ENCODE results near the gene PHLDA3. TPM values are rescaled to one million over a fixed set of nuclear protein-coding genes. Genes with fewer than 3 reads are reported as not detected.

PHLDA3 gene
- total and polyA plus RNA-seq, 3 experiments from 2014 or later = 1.0 to 22.7 (median 18.6) TPM

- ChIA-PET POLR2A (interaction anchor here (1.0 to 2.4 kb wide), 2 partner anchors 25 to 323 kb away, joined by 3 to 14 read pairs; no protein-coding TSS in a partner anchor), CTCF (interaction anchor here (1.2 to 19.3 kb wide), 6 partner anchors 9 to 321 kb away, joined by 3 to 406 read pairs (median 4); no protein-coding TSS in a partner anchor)
- H3K27me3 ChIP-seq (ENCODE audit: insufficient read depth, low read length, poor library complexity, severe bottlenecking) = no peaks in the 10 kb centered on the region
- no peaks in the 10 kb centered on the region for H3K36me3 ChIP-seq (ENCODE audit: insufficient read depth, low read length)
- Mint-ChIP-seq H3K36me3 (peaks cover 0 to 6% (median 0%) of the 10 kb centered on the region in 3 donors), H3K27ac (peak within 1 kb of the TSS; percentile 84 to 95 (median 92)), H3K27me3 (no peaks in the 10 kb centered on the region), H3K4me1 (peaks cover 35 to 50% (median 46%) of the 10 kb centered on the region in 3 donors), H3K9me3 (no peaks in the 10 kb centered on the region), H3K4me3 (peak within 1 kb of the TSS; percentile 83 to 94 (median 87))
- peak; percentile 62 to 88 (median 77) for DNase-seq
- H3K4me3 ChIP-seq (ENCODE audit: low read length) = peak within 1 kb of the TSS; percentile 76
- H3K4me1 ChIP-seq (ENCODE audit: insufficient read depth, low read length) = peaks cover 25% of the 10 kb centered on the region
- H3K27ac ChIP-seq (ENCODE audit: low read depth, low read length) = peak within 1 kb of the TSS; percentile 78
- H3K9me3 ChIP-seq (ENCODE audit: low read length) = no peaks in the 10 kb centered on the region
These were observed 37.8 kb upstream of the PHLDA3 start, which contains the start of gene CSRP1 for GRCh38 chr1:201506557-201507359. Gene CSRP1, minus strand, starts transcription at chr1:201507123. Its CDS starts 10,820 bp downstream, at chr1:201496303.

GRCh38 chr1:201506092-201506491, 37.1 kb upstream of the PHLDA3 start:
- Histone ChIP-seq H3K27ac (ENCODE audit: low read depth, low read length) (peak overlapping the region; percentile 78), H3K36me3 (ENCODE audit: insufficient read depth, low read length) (no peaks in the 10 kb centered on the region), H3K27me3 (ENCODE audit: insufficient read depth, low read length, poor library complexity, severe bottlenecking) (no peaks in the 10 kb centered on the region), H3K4me3 (ENCODE audit: low read length) (peak overlapping the region; percentile 76), H3K9me3 (ENCODE audit: low read length) (no peaks in the 10 kb centered on the region), H3K4me1 (ENCODE audit: insufficient read depth, low read length) (peaks cover 25% of the 10 kb centered on the region)
- no peak for DNase-seq
- ChIA-PET CTCF (interaction anchor here (1.2 to 19.3 kb wide), 5 partner anchors 10 to 322 kb away, joined by 3 to 406 read pairs (median 3); no protein-coding TSS in a partner anchor), POLR2A (interaction anchor here (2.4 kb wide), 1 partner anchor 24 kb away, joined by 14 read pairs; no protein-coding TSS in a partner anchor)
- Mint-ChIP-seq H3K4me1 (peaks cover 35 to 50% (median 46%) of the 10 kb centered on the region in 3 donors), H3K36me3 (peaks cover 0 to 6% (median 0%) of the 10 kb centered on the region in 3 donors), H3K9me3 (no peaks in the 10 kb centered on the region), H3K27ac (peak overlapping the region; percentile 74 to 93 (median 90)), H3K27me3 (no peaks in the 10 kb centered on the region), H3K4me3 (peak overlapping the region; percentile 83 to 94 (median 87))

GRCh38 chr1:201505503-201505890, 36.5 kb upstream of the PHLDA3 start:
- Histone ChIP-seq H3K4me3 (ENCODE audit: low read length) (no peak overlapping the region), H3K9me3 (ENCODE audit: low read length) (no peaks in the 10 kb centered on the region), H3K27ac (ENCODE audit: low read depth, low read length) (no peak overlapping the region), H3K4me1 (ENCODE audit: insufficient read depth, low read length) (peaks cover 25% of the 10 kb centered on the region), H3K36me3 (ENCODE audit: insufficient read depth, low read length) (no peaks in the 10 kb centered on the region), H3K27me3 (ENCODE audit: insufficient read depth, low read length, poor library complexity, severe bottlenecking) (no peaks in the 10 kb centered on the region)
- Mint-ChIP-seq H3K4me3 (peak overlapping the region; percentile 68 to 91 (median 86)), H3K27me3 (no peaks in the 10 kb centered on the region), H3K4me1 (peaks cover 35 to 50% (median 46%) of the 10 kb centered on the region in 3 donors), H3K27ac (peak overlapping the region in 6 of 8 donors; percentile 84 to 93 (median 90)), H3K36me3 (peaks cover 0 to 6% (median 0%) of the 10 kb centered on the region in 3 donors), H3K9me3 (no peaks in the 10 kb centered on the region)
- ChIA-PET CTCF (interaction anchor here (1.8 to 19.3 kb wide), 2 partner anchors 9 to 23 kb away, joined by 7 to 406 read pairs; no protein-coding TSS in a partner anchor), POLR2A (interaction anchor here (2.4 kb wide), 1 partner anchor 24 kb away, joined by 14 read pairs; no protein-coding TSS in a partner anchor)
- DNase-seq = no peak

- Histone ChIP-seq H3K4me3 (ENCODE audit: low read length) (no peak overlapping the region), H3K27ac (ENCODE audit: low read depth, low read length) (no peak overlapping the region), H3K36me3 (ENCODE audit: insufficient read depth, low read length) (no peaks in the 10 kb centered on the region), H3K27me3 (ENCODE audit: insufficient read depth, low read length, poor library complexity, severe bottlenecking) (no peaks in the 10 kb centered on the region), H3K4me1 (ENCODE audit: insufficient read depth, low read length) (peaks cover 25% of the 10 kb centered on the region), H3K9me3 (ENCODE audit: low read length) (no peaks in the 10 kb centered on the region)
- ChIA-PET POLR2A (interaction anchor here (2.4 kb wide), 1 partner anchor 23 kb away, joined by 14 read pairs; no protein-coding TSS in a partner anchor), CTCF (interaction anchor here (1.0 to 19.3 kb wide), 4 partner anchors 8 to 69 kb away, joined by 3 to 406 read pairs (median 26); no protein-coding TSS in a partner anchor)
- Mint-ChIP-seq H3K4me1 (peaks cover 35 to 50% (median 46%) of the 10 kb centered on the region in 3 donors), H3K4me3 (peak overlapping the region; percentile 68 to 91 (median 86)), H3K27me3 (no peaks in the 10 kb centered on the region), H3K9me3 (no peaks in the 10 kb centered on the region), H3K36me3 (peaks cover 0 to 6% (median 0%) of the 10 kb centered on the region in 3 donors), H3K27ac (peak overlapping the region in 5 of 8 donors; percentile 45 to 93 (median 88))
- DNase-seq = no peak
These were observed 36.0 kb upstream of the PHLDA3 start for GRCh38 chr1:201504799-201505502.

- Mint-ChIP-seq H3K27me3 (peaks cover 0 to 2% of the 10 kb centered on the region in 2 donors), H3K9me3 (no peaks in the 10 kb centered on the region), H3K4me3 (peak overlapping the region in 1 of 7 donors; percentile 44), H3K27ac (peak overlapping the region in 1 of 8 donors; percentile 11), H3K4me1 (peaks cover 32 to 50% (median 43%) of the 10 kb centered on the region in 3 donors), H3K36me3 (peaks cover 0 to 6% (median 0%) of the 10 kb centered on the region in 3 donors)
- CTCF ChIA-PET = interaction anchor here (1.0 to 19.3 kb wide), 4 partner anchors 9 to 69 kb away, joined by 3 to 406 read pairs (median 26); no protein-coding TSS in a partner anchor
- Histone ChIP-seq H3K4me3 (ENCODE audit: low read length) (no peak overlapping the region), H3K27ac (ENCODE audit: low read depth, low read length) (no peak overlapping the region), H3K27me3 (ENCODE audit: insufficient read depth, low read length, poor library complexity, severe bottlenecking) (no peaks in the 10 kb centered on the region), H3K4me1 (ENCODE audit: insufficient read depth, low read length) (peaks cover 25% of the 10 kb centered on the region), H3K36me3 (ENCODE audit: insufficient read depth, low read length) (no peaks in the 10 kb centered on the region), H3K9me3 (ENCODE audit: low read length) (no peaks in the 10 kb centered on the region)
- DNase-seq = no peak
- POLR2A ChIA-PET = no interaction called here
These were observed 35.2 kb upstream of the PHLDA3 start for GRCh38 chr1:201504179-201504631.

- ChIA-PET CTCF (interaction anchor here (1.6 to 19.3 kb wide), 3 partner anchors 10 to 21 kb away, joined by 4 to 406 read pairs (median 47); no protein-coding TSS in a partner anchor), POLR2A (no interaction called here)
- Mint-ChIP-seq H3K9me3 (no peaks in the 10 kb centered on the region), H3K4me1 (peaks cover 32 to 47% (median 42%) of the 10 kb centered on the region in 3 donors), H3K4me3 (no peak overlapping the region), H3K27ac (peak overlapping the region in 3 of 8 donors; percentile 11 to 27 (median 17)), H3K27me3 (peaks cover 0 to 2% of the 10 kb centered on the region in 2 donors), H3K36me3 (peaks cover 0 to 6% (median 0%) of the 10 kb centered on the region in 3 donors)
- Histone ChIP-seq H3K4me1 (ENCODE audit: insufficient read depth, low read length) (peaks cover 25% of the 10 kb centered on the region), H3K4me3 (ENCODE audit: low read length) (no peak overlapping the region), H3K9me3 (ENCODE audit: low read length) (no peaks in the 10 kb centered on the region), H3K27ac (ENCODE audit: low read depth, low read length) (no peak overlapping the region), H3K27me3 (ENCODE audit: insufficient read depth, low read length, poor library complexity, severe bottlenecking) (no peaks in the 10 kb centered on the region), H3K36me3 (ENCODE audit: insufficient read depth, low read length) (no peaks in the 10 kb centered on the region)
- no peak for DNase-seq
These were observed 34.6 kb upstream of the PHLDA3 start for GRCh38 chr1:201503397-201504176.

- Histone ChIP-seq H3K4me3 (ENCODE audit: low read length) (no peak overlapping the region), H3K27me3 (ENCODE audit: insufficient read depth, low read length, poor library complexity, severe bottlenecking) (no peaks in the 10 kb centered on the region), H3K9me3 (ENCODE audit: low read length) (no peaks in the 10 kb centered on the region), H3K36me3 (ENCODE audit: insufficient read depth, low read length) (no peaks in the 10 kb centered on the region), H3K4me1 (ENCODE audit: insufficient read depth, low read length) (peaks cover 20% of the 10 kb centered on the region), H3K27ac (ENCODE audit: low read depth, low read length) (no peak overlapping the region)
- Mint-ChIP-seq H3K36me3 (peaks cover 0 to 12% (median 0%) of the 10 kb centered on the region in 3 donors), H3K9me3 (no peaks in the 10 kb centered on the region), H3K4me1 (peaks cover 28 to 41% (median 40%) of the 10 kb centered on the region in 3 donors), H3K27me3 (peaks cover 0 to 2% of the 10 kb centered on the region in 2 donors), H3K4me3 (no peak overlapping the region), H3K27ac (peak overlapping the region in 2 of 8 donors; percentile 15 to 77)
- DNase-seq = no peak
- CTCF ChIA-PET = interaction anchor here (6.1 to 19.3 kb wide), 2 partner anchors 11 to 20 kb away, joined by 47 to 406 read pairs; no protein-coding TSS in a partner anchor
- POLR2A ChIA-PET = no interaction called here
These were observed 33.5 kb upstream of the PHLDA3 start for GRCh38 chr1:201502511-201502857.

Data from CD8-positive, alpha-beta memory T cell (primary cell).